ENCODE data around the gene EPB41L4B. TPM values are rescaled to one million over a fixed set of nuclear protein-coding genes. Genes with fewer than 3 reads are reported as not detected.
"Not testable (repeated sequence)": the region's sequence is repeated elsewhere in the genome, so short reads cannot be mapped to it uniquely, and the experiment has no call there.

The EPB41L4B gene
- total RNA-seq = 9.9 TPM
- long read RNA-seq, full-length matches to known transcripts = 3 of 29 reads
- long read RNA-seq, partial matches to known transcripts = 3 of 29 reads
- long read RNA-seq, other reads (novel, unspliced or antisense) = 23 of 29 reads

DNA sequence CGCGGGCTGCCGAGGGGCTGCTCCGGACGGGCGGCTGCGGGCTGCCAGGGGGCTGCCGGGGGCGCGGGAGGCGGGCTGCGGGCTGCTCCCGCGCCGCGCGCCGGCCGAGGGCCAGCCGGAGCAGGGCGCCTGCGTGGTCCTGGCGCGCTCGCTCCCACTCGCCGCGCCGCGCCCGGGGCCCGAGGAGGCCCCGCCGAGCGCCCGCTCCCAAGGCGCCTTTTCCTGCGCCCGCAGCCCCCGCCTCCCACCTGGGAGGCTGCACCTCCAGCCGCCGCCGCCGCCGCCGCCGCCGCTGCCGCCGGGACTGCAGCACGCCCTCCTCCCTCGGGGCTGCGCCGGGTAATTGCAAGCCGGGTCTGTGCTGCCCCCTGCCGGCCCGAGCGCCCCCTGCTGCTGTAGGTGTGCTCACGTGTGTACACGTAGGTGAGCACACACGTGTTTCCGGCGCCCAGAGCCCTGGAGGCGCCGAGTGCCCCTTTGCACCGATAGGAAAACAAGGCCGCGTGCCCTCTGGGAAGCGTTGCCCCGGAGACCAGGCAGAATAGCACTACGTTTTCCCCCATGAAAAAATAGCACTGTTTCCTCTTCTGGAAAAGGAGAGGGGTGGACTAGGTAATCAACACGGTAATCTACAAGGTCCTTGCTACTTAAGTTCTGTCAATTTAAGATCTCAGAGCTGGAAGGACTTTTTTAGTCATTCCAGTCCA lies at the start of gene EPB41L4B:
Gene EPB41L4B (minus strand): TSS at position 318 of the 707 bp plus-strand sequence. CDS start 613 bp downstream, outside the sequence.
- peak; percentile 92 for ATAC-seq (ENCODE audit: poor library complexity)
- DNase-seq = peak; percentile 91
- intact Hi-C loops (cut with DNase I) = loop anchor here (2.0 to 10.0 kb wide), 2 partner anchors 76 to 136 kb away; no protein-coding TSS in a partner anchor

- DNase-seq (no peak), ATAC-seq (ENCODE audit: poor library complexity) (no peak)
- intact Hi-C loops (cut with DNase I) = no loop called here
Observed at GRCh38 chr9:109369285-109369684, 48.4 kb upstream of the EPB41L4B start.

- no peak for DNase-seq
- ATAC-seq (ENCODE audit: poor library complexity) = no peak
- intact Hi-C loops (cut with DNase I) = no loop called here
Observed at GRCh38 chr9:109360771-109361170, 39.9 kb upstream of the EPB41L4B start.

GRCh38 chr9:109358968-109359603 lies 38.2 kb upstream of the EPB41L4B start:
- DNase-seq; intact Hi-C loops (cut with DNase I); ATAC-seq (ENCODE audit: poor library complexity): not testable (repeated sequence)

- DNase-seq (no peak), ATAC-seq (ENCODE audit: poor library complexity) (no peak)
- intact Hi-C loops (cut with DNase I) = no loop called here
Observed at GRCh38 chr9:109355564-109356297, 34.9 kb upstream of the EPB41L4B start.

DNA sequence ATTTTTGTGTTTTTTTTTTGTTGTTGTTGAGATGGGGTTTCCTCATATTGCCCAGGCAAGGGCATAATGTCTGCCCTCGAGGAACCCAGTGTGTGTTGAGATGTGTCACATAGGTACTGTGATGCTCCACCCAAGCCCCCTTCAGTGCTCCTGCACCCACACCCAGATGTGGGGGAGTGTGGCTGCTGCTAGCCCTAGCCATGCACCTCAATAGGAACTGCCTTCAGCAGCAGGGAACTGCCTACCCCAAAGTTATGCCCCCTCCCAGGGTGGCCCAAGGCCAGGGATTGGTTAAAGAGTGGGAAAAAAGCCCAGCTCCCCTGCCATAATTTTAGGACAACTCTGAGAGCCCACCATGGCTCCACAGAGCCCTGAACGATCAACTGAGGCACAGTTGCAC lies 33.3 kb upstream of the EPB41L4B start:
- intact Hi-C loops (cut with DNase I) = no loop called here
- DNase-seq (no peak), ATAC-seq (ENCODE audit: poor library complexity) (no peak)

- no peak for DNase-seq
- no peak for ATAC-seq (ENCODE audit: poor library complexity)
- intact Hi-C loops (cut with DNase I) = no loop called here
Observed at GRCh38 chr9:109351032-109351431, 30.2 kb upstream of the EPB41L4B start.

DNA sequence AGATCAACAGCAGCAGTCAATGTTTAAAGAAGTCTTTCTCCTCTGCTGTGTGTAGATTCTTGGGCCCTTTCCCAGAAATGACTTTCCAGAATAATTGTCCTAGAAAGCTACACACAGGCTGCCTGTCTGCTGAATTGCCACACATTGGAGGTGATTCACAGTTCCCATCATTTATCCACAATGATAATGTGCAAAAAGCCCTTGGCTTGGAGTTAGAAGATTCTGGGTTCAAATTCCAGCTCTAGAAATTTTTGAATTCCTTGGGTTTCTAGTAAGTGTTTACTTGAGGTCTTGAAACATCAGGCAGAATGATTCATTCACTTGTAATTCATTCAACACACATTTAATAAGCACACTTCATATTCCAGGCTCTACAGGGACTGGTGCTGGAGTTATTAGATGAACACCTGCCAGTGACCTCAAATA lies 28.6 kb upstream of the EPB41L4B start:
- intact Hi-C loops (cut with DNase I) = no loop called here
- ATAC-seq (ENCODE audit: poor library complexity) (no peak), DNase-seq (no peak)

DNA sequence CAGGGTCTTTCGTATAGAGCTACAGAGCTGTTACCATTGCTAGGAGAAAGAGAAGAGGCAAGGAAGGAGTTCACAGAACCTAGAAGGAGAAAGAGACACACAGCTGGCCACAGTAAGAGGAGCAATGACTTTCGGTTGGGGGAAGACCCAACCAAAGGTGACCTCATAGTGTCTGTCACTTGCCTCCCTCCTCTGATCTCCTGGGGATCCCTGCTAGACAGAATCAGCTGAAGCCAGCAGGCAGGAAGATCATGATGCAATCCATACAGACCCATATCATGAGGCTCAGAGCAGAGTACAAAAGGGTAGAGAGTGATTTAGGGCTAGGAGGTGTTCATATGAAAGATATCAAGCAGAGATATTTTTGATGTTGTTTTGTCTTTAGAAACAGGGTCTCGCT lies 26.0 kb upstream of the EPB41L4B start:
- ATAC-seq (ENCODE audit: poor library complexity) (no peak), DNase-seq (no peak)
- intact Hi-C loops (cut with DNase I) = no loop called here

DNA sequence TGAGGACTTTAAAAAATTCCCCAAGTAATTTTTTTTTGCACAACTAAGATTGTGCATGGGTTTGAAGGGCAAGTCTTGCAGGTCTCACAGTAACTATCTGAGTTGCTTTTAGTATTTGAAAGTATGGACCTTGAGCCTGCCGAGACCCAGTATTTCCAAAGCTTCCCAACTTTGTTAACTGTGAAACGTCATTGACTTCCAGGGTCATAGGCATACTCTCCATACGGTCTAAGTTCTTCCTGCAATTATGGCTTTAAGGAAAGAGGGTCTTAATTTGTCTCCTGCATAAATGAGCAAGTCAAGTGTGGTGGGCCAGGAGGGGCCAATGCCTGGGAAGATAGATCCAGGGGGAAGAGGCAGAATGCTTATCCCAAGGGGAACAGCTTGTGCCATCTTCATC lies 24.0 kb upstream of the EPB41L4B start:
- intact Hi-C loops (cut with DNase I) = no loop called here
- ATAC-seq (ENCODE audit: poor library complexity) = no peak
- no peak for DNase-seq

DNA sequence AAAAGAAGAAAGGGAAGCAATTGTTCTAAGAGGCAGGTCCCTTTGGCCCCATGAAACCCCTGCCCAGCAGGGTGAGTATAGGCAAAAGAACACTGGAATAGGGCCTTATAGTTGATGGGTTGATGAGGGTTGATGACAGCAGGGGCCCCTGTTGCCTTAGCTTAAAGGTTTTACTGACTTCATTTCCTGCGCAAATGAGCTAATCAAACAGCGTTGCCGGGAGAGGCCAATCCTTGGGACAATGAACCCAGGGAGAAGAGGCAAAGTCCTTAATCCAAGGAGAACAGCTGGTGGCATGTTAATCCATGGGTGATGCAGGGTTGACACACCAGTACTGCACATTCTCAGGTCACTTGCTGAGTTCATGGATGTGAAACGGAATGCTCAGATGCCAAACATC lies 22.0 kb upstream of the EPB41L4B start:
- intact Hi-C loops (cut with DNase I) = no loop called here
- ATAC-seq (ENCODE audit: poor library complexity) (no peak), DNase-seq (no peak)

DNA sequence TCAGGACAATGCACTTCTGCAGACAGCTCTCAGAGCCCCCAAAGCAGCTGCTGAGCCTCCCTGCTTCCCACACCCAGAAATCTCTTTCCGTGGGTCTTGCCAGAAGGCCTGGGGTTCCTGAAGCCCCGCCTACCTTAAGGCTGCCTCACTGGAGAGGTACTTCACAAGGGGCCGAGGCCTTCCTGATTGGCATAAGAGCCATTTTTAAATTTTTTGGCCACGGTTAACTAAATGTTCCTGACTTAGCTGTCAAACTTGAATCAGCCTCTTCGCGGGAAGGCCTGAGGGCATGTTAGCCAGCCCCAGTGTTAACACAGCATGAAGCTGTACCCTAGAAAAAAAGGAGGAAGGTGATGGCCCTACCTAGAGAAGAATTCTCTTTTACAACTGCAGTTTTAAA lies 20.7 kb upstream of the EPB41L4B start:
- intact Hi-C loops (cut with DNase I) = no loop called here
- ATAC-seq (ENCODE audit: poor library complexity) = no peak
- no peak for DNase-seq

GRCh38 chr9:109340979-109341378 lies 20.1 kb upstream of the EPB41L4B start:
- intact Hi-C loops (cut with DNase I); ATAC-seq (ENCODE audit: poor library complexity); DNase-seq: not testable (repeated sequence)

DNA sequence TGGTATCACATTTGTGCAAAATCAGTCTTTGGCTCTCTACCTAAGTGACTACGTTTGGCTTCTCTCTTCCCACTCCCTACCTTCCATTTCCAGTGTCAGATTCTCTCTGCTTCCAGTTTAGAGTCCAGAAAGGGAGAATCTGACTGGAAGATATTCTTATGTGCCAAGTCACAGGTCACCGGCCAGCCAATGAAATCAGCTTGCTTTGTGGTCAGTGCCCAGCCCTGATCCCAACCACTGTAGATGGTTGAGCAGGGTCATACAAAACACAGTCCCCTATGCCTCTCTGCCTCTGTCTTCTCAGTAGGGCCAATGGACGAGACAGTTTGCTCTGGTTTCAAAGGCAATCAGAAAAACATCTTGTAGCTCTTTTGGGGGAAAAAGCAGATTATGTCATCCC lies 15.6 kb upstream of the EPB41L4B start:
- intact Hi-C loops (cut with DNase I) = no loop called here
- no peak for ATAC-seq (ENCODE audit: poor library complexity)
- DNase-seq = no peak

GRCh38 chr9:109335929-109336328 lies 15.1 kb upstream of the EPB41L4B start:
- intact Hi-C loops (cut with DNase I) = no loop called here
- ATAC-seq (ENCODE audit: poor library complexity) (no peak), DNase-seq (no peak)

DNA sequence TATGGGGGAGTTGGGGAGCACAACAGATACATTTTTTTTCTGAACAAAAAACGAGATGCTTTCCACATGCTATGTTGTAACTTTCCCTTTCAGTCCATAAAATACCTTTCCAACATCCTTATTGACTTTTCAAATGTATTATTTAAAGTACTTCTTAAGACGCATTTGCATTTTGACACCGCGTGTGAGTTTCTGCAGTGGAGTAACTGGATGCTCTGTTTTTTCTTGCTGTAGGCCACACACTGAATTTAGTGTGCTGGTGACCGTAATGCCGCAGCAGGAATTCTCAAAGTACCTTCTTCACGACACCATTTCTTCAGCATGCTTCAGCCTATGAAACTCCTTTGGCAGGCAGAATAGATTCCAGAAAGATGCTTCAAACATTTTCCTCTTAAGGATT lies 14.3 kb upstream of the EPB41L4B start:
- intact Hi-C loops (cut with DNase I) = no loop called here
- ATAC-seq (ENCODE audit: poor library complexity) (no peak), DNase-seq (no peak)

DNA sequence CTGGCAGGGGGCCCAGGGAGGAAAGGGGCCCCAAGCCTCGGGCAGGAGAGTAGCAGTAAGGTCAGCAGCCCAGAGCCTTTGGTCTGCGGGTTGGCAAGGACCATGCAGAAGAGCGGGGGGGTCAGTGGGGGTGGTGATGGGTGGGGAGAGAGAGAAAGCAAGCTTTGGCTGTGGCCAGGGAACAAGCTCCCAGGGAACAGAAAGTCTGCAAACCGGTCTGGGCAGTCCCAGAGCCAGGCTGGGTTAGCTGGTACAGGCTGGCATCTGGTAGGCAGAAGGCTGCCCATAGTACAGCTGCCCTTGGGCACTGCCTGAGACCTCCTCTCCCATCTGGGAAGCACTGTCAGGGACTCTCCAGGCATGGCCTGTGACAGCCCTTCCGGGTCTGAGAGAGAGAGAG lies 10.5 kb upstream of the EPB41L4B start:
- intact Hi-C loops (cut with DNase I) = no loop called here
- peak; percentile 63 for DNase-seq
- ATAC-seq (ENCODE audit: poor library complexity) = peak; percentile 83

DNA sequence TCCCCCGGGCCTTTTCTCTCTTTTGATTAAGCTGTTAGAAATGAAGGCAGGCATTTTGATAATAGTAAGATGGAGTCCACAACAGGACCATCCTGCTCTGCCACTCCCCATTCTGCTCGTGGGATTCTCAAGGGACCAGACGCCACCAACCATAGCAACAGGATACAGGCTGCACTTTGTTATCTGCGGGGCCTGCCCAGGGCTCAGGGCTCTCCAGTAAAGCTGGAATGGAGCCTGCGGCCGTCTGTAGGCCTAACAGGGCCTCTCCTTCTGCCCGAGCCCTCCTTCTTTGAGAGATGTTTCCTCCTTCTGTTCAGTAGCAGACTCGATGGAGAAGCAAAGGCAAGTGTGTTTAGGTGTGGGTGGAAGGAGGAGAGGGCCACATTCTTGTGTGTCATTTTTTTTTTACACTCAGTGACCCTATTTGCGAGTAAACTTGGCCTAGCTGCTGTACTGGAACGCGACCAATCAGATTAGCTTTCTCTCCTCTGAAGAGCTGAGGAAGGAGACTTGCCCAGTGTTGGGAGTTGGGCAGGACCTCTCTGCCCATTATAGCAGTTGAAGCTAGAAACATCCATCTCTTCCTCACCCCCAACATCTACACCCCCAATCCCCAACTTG lies 8.9 kb upstream of the EPB41L4B start:
- intact Hi-C loops (cut with DNase I) = loop anchor here (10.0 kb wide), 1 partner anchor 145 kb away; no protein-coding TSS in a partner anchor
- ATAC-seq (ENCODE audit: poor library complexity) = peak; percentile 75
- peak; percentile 57 for DNase-seq

Data from Right ventricle myocardium superior (tissue), 1 donor.